ENCODE measurements around the gene DHRS11.

- TF ChIP-seq POLR2A (IDR thresholded peaks at IDR 0.05) (no peak), CTCF (IDR thresholded peaks at IDR 0.05) (no peak)
Measured at GRCh38 chr17:36542755-36543154, 48.9 kb upstream of the DHRS11 start.
